B cell (primary cell): Measurements from ENCODE around the gene FYN. TPM values are rescaled to one million over a fixed set of nuclear protein-coding genes. Genes with fewer than 3 reads are reported as not detected.
A peak's percentile ranks its signal among the peaks of the same experiment; 100 is the strongest.

ENCODE experiments used
- ATAC-seq: fragments of 200-7000 bp; cut with Tn5 transposase; one replicate; pipeline ENCODE4 v1.10.0; 2021; ENCODE audit warnings: low read depth, mild to moderate bottlenecking, moderate number of reproducible peaks, moderate library complexity
- CTCF ChIA-PET: fragments of 350-600 bp; sonication (Branson Sonifier 250); formaldehyde crosslinking; loops from one replicate; lab custom pipeline; 2021; ENCODE audit warnings: antibody characterized with exemption, inconsistent platforms; lab: Charles Lee
- POLR2A ChIA-PET: fragments of 350-600 bp; sonication (Branson Sonifier 250); formaldehyde crosslinking; loops from one replicate; lab custom pipeline; 2021; ENCODE audit warnings: antibody characterized with exemption; lab: Charles Lee
- DNase-seq: peaks from one replicate; pipeline ENCODE4 v3.0.0; 2013
- H2AFZ ChIP-seq: 2 replicates; pipeline ENCODE4 v1.6.1; 2012; ENCODE audit warnings: mild to moderate bottlenecking, low read depth, low read length; ENCODE audit not compliant: insufficient read depth, poor library complexity, severe bottlenecking
- H3K27ac ChIP-seq, 2 donors: 1 replicate in 1 of 2; 2 replicates in 1 of 2; pipeline ENCODE4 v1.5.1; 2012 to 2013; ENCODE audit warnings: low read length in 2 of 2, mild to moderate bottlenecking in 2 of 2, moderate library complexity in 1 of 2
- H3K27me3 ChIP-seq, 4 experiments: fragments of 200-600 bp in 1 of 4; sonication (generic) in 1 of 4; replicated peaks in 1 of 4; 1 replicate in 2 of 4; 2 replicates in 2 of 4; pipeline versions ENCODE4 v1.6.1 to v1.7.0; 2013 to 2016; ENCODE audit warnings: low read length in 3 of 4, mild to moderate bottlenecking in 2 of 4, mixed read lengths in 1 of 4, moderate library complexity in 1 of 4; ENCODE audit not compliant: insufficient read depth in 4 of 4, control insufficient read depth in 3 of 4; ENCODE audit errors: control extremely low read depth in 1 of 4
- H3K36me3 ChIP-seq, 2 experiments: replicated peaks in 1 of 2; 1 replicate in 1 of 2; 2 replicates in 1 of 2; pipeline versions ENCODE4 v1.6.1 to v1.7.1; 2013; ENCODE audit warnings: low read length in 1 of 2; ENCODE audit not compliant: insufficient read depth in 2 of 2, control insufficient read depth in 1 of 2; ENCODE audit errors: control extremely low read depth in 1 of 2, extremely low read depth in 1 of 2
- H3K4me1 ChIP-seq, 2 donors: fragments of 200-600 bp in 1 of 2; sonication (generic) in 1 of 2; 1 replicate in 1 of 2; 2 replicates in 1 of 2; pipeline versions ENCODE4 v1.5.1 to v1.6.1; 2013 to 2017; ENCODE audit warnings: low read length in 2 of 2; ENCODE audit not compliant: control insufficient read depth in 2 of 2, insufficient read depth in 2 of 2
- H3K4me2 ChIP-seq: replicated peaks from 2 replicates; pipeline ENCODE3; 2012; ENCODE audit warnings: mild to moderate bottlenecking, low read depth, low read length; ENCODE audit not compliant: poor library complexity, severe bottlenecking
- H3K4me3 ChIP-seq, 5 experiments: fragments of 200-600 bp in 1 of 5; sonication (generic) in 1 of 5; 1 replicate in 3 of 5; 2 replicates in 2 of 5; pipeline versions ENCODE4 v1.5.1 to v1.7.0; 2011 to 2016; ENCODE audit warnings: low read length in 4 of 5, mild to moderate bottlenecking in 4 of 5, low read depth in 2 of 5, control low read depth in 1 of 5, moderate library complexity in 1 of 5; ENCODE audit not compliant: insufficient read depth in 1 of 5; ENCODE audit errors: control extremely low read depth in 1 of 5, extremely low read depth in 1 of 5
- H3K79me2 ChIP-seq: fragments of 200-600 bp; sonication (generic); one replicate; pipeline ENCODE4 v1.6.0; 2016; ENCODE audit warnings: low read length; ENCODE audit not compliant: control insufficient read depth, insufficient read depth
- H3K9ac ChIP-seq: fragments of 200-600 bp; sonication (generic); 2 replicates; pipeline ENCODE4 v1.6.1; 2017; ENCODE audit warnings: mild to moderate bottlenecking, low read length, moderate library complexity
- H3K9me3 ChIP-seq, 3 donors: one replicate each; pipeline versions ENCODE4 v1.6.1 to v1.7.1; 2013; ENCODE audit warnings: low read length in 2 of 3; ENCODE audit not compliant: control insufficient read depth in 2 of 3, insufficient read depth in 1 of 3; ENCODE audit errors: control extremely low read depth in 1 of 3
- H4K20me1 ChIP-seq: 2 replicates; pipeline ENCODE4 v1.6.0; 2012; ENCODE audit warnings: mild to moderate bottlenecking, low read length; ENCODE audit not compliant: insufficient read depth, control insufficient read depth, poor library complexity, severe bottlenecking
- H3K27ac Mint-ChIP-seq: one replicate; pipeline ENCODE4 v1.8.0; 2021; ENCODE audit warnings: mixed read lengths
- H3K27me3 Mint-ChIP-seq: one replicate; pipeline ENCODE4 v1.8.0; 2021; ENCODE audit warnings: mixed read lengths
- H3K4me1 Mint-ChIP-seq: one replicate; pipeline ENCODE4 v1.8.0; 2021; ENCODE audit warnings: mixed read lengths
- H3K4me3 Mint-ChIP-seq: one replicate; pipeline ENCODE4 v1.8.0; 2021; ENCODE audit warnings: mixed read lengths
- H3K9me3 Mint-ChIP-seq: one replicate; pipeline ENCODE4 v1.8.0; 2022; ENCODE audit warnings: mixed read lengths; ENCODE audit not compliant: insufficient read depth
- CTCF ChIP-seq: fragments of 200-600 bp; IDR thresholded peaks from one replicate; pipeline ENCODE4 v1.8.0; 2022; ENCODE audit warnings: antibody characterized with exemption, mild to moderate bottlenecking
- EZH2 ChIP-seq: IDR thresholded peaks from 2 replicates; pipeline ENCODE4 v1.6.1; 2012; ENCODE audit warnings: borderline replicate concordance, low read depth, mild to moderate bottlenecking, moderate library complexity, low read length; ENCODE audit not compliant: insufficient read depth, poor library complexity, severe bottlenecking
- WGBS: methylation state at CpG from one replicate; pipeline ENCODE4 v1.1.5; 2013; ENCODE audit warnings: missing lambda C conversion rate; ENCODE audit not compliant: insufficient coverage; 5-methylcytosine and 5-hydroxymethylcytosine counted together
- intact Hi-C: fragments of 100-400 bp; cut with micrococcal nuclease; formaldehyde crosslinking; loops from one replicate; pipeline ENCODE4 v1.10.0; 2022
- polyA plus RNA-seq: library from polyadenylated mRNA; depleted of rRNA; stranded (reverse); fragments of >200 nt; gene quantifications from 2 replicates; pipeline ENCODE4 v1.2.3, GENCODE V29; 2012
- total RNA-seq, 2 donors: library from RNA; stranded (reverse); fragments of 120-200 nt in 1 of 2; gene quantifications; 1 replicate in 1 of 2; 2 replicates in 1 of 2; pipeline versions ENCODE4 v1.2.3 to v1.2.4, GENCODE V29; 2013 to 2022

FYN gene
- total and polyA plus RNA-seq, 2 donors (not counting 1 experiment from before 2014, with no cell fraction given): 54.1 to 94.0 TPM

GRCh38 chr6:111870742-111871064, 2.5 kb downstream of the FYN start:
- DNase-seq (no peak), ATAC-seq (no peak)
- no peak for TF ChIP-seq EZH2
- TF ChIP-seq CTCF: no peak
- Histone ChIP-seq H2AFZ (no peak overlapping the region), H3K9me3 (no peaks in the 10 kb centered on the region), H3K79me2 (peaks cover 57% of the 10 kb centered on the region), H3K36me3 (no peaks in the 10 kb centered on the region), H3K27ac (no peak overlapping the region), H3K27me3 (no peaks in the 10 kb centered on the region), H4K20me1 (peaks cover 23% of the 10 kb centered on the region), H3K9ac (no peak overlapping the region), H3K4me1 (peaks cover 26 to 36% of the 10 kb centered on the region in 2 donors), H3K4me3 (no peak overlapping the region), H3K4me2 (peak overlapping the region; percentile 94)
- Mint-ChIP-seq H3K4me3 (peak overlapping the region; percentile 92), H3K27ac (peak overlapping the region; percentile 10), H3K27me3 (no peaks in the 10 kb centered on the region), H3K4me1 (peaks cover 46% of the 10 kb centered on the region), H3K9me3 (no peaks in the 10 kb centered on the region)
- WGBS: no CpG with 5 or more reads among the region's 4 CpGs
- ChIA-PET CTCF (interaction anchor here (0.6 kb wide), 1 partner anchor 19 kb away, joined by 3 read pairs; no protein-coding TSS in a partner anchor), POLR2A (no interaction called here)
- intact Hi-C loops: loop anchor here (5.0 to 10.0 kb wide), 4 partner anchors 108 to 1056 kb away; partner anchors contain the start of genes AMD1, CDK19 and REV3L

GRCh38 chr6:111870051-111870741, 3.1 kb downstream of the FYN start:
- 87% methylated on average over 3 of the region's 7 CpGs for WGBS

More at GRCh38 chr6:111870051-111870741, 3.1 kb downstream of the FYN start:
- Mint-ChIP-seq H3K9me3 (no peaks in the 10 kb centered on the region), H3K4me1 (peaks cover 46% of the 10 kb centered on the region), H3K27ac (peak overlapping the region; percentile 79), H3K4me3 (peak overlapping the region; percentile 68), H3K27me3 (no peaks in the 10 kb centered on the region)
- Histone ChIP-seq H2AFZ (no peak overlapping the region), H4K20me1 (peaks cover 23% of the 10 kb centered on the region), H3K36me3 (no peaks in the 10 kb centered on the region), H3K4me2 (peak overlapping the region; percentile 23), H3K27me3 (no peaks in the 10 kb centered on the region), H3K9ac (no peak overlapping the region), H3K9me3 (no peaks in the 10 kb centered on the region), H3K79me2 (peaks cover 62% of the 10 kb centered on the region), H3K27ac (no peak overlapping the region), H3K4me3 (no peak overlapping the region), H3K4me1 (peaks cover 26 to 36% of the 10 kb centered on the region in 2 donors)
- CTCF ChIA-PET: interaction anchor here (0.6 to 1.5 kb wide), 2 partner anchors 19 kb away, joined by 3 to 4 read pairs; no protein-coding TSS in a partner anchor
- ATAC-seq (no peak), DNase-seq (peak; percentile 47)
- intact Hi-C loops: loop anchor here (5.0 to 10.0 kb wide), 4 partner anchors 108 to 1055 kb away; partner anchors contain the start of genes AMD1, CDK19 and REV3L
- TF ChIP-seq CTCF (no peak), EZH2 (no peak)
- POLR2A ChIA-PET: no interaction called here
